Embryonic facial prominence (tissue), 1 donor: Measurements from ENCODE around the gene ACTN1.

Experiments used
- DNase-seq: peaks from one replicate; pipeline ENCODE4 v3.0.0-alpha.2; 2016; ENCODE audit errors: extremely low spot score

Gene ACTN1

DNA sequence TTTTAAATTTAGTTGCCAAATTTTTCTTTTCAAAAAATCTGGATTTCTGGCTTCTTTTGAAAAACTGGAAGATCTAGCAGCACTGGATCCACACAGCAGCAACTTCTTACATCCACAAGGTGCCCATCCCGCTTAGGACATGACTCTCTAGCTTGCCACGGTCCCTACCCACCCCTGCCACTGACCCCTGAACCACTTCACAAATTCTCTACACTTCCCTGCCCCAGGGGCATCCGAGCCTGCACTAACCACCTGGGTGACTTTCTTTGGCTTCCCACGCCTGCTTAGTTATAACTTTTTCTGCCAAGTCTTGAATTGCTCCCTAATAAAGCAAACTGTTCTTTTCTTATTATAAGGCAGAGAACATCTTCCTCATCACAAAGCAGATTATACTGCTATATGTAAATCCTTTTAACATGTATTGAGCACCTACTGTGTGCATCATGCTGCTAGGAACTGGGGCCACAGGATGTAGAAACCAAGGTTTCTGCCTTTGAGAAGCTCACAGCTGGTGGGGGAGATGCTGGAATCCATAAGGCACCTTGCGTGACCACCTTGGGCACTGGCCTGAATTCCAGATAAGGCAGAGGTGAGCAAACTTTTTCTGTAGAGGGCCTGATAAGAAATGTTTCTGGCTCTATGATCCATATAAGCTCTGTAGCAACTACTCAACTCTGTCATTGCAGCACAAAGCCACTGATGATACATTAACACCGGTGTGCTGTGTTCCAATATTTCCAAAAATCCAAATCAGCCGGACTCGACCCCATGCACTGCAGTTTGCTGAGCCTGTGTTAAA lies 59.8 kb downstream of the ACTN1 start:
- DNase-seq, result no peak

DNA sequence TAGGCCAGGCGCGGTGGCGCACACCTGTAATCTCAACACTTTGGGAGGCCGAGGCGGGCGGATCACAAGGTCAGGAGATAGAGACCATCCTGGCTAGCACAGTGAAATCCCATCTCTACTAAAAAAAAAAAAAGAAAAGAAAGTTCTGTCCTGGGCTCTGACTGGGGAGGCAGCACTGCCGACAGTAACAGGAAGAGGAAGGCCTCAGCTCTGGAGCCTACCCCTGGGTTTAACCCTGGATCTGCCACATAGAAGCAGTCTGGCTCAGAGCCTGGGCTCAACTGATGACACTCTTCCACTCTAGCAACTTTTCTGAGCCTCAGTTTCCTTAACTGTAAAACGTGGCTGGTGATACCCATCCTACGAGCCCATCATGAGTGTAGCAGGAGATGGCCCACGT lies 60.5 kb downstream of the ACTN1 start:
- no peak for DNase-seq

GRCh38 chr14:68916358-68916941 lies 62.7 kb downstream of the ACTN1 start:
- no peak for DNase-seq

GRCh38 chr14:68913516-68913915 lies 65.6 kb downstream of the ACTN1 start:
- no peak for DNase-seq

GRCh38 chr14:68911594-68912227 lies 67.4 kb downstream of the ACTN1 start:
- DNase-seq, result peak; percentile 53

- no peak for DNase-seq
These were observed 68.6 kb downstream of the ACTN1 start for GRCh38 chr14:68910540-68910939.

- no peak for DNase-seq
These were observed 70.3 kb downstream of the ACTN1 start for GRCh38 chr14:68908803-68909202.

GRCh38 chr14:68908201-68908600 lies 70.9 kb downstream of the ACTN1 start:
- DNase-seq, result no peak

- DNase-seq, result no peak
These were observed 72.7 kb downstream of the ACTN1 start for GRCh38 chr14:68906439-68906838.

DNA sequence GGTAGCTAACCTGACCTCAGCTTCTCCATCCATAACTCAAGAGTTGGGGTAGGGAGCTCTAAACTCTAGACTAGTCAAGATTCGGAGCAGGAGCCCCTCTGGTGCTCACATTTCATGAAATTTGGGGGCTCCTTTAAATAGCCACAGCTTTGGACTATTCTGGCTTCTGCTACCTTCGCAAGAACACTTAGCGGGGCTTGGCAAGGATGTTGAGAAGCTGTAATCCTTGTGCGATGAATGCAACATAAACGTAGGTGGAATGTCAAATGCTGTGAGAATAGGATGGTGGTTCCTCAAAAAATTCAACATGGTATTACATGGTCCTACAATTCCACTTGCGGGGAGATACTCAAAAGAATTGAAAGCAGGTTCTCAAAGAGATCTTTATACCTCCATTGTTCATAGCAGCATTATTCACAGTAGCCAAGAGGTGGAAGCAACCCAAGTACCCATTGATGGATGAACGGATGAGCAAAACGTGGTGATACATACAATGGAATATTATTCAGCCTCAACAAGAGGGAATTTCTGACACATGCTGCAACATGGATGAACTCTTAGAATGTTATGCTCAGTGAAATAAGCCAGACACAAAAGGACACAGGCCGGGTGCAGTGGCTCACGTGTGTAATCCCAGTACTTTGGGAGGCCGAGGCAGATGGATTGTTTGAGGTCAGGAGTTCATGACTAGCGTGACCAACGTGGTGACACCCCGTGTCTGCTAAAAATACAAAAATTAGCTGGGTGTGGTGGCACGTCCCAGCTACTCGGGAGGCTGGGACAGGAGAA lies 73.8 kb downstream of the ACTN1 start:
- no peak for DNase-seq

DNA sequence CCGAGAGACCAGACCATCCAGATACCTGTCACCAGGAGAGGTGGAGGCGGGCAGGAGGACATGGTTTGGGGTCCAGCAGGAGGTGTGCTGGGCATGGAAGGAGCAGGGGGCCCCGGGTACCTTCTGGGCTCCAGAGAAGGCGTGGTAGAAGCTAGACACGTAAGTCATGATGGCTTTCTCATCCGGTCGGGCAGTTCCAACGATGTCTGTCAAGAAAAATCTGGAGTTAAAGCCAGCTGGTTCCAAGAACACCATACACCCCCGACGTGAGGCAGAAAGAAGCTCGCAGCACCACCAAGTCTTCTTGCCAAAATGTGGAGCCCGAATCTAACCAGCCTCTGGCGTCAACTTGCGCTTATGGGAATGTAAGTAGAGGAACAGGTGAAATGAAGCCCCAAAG lies 76.7 kb downstream of the ACTN1 start:
- DNase-seq, result no peak

DNA sequence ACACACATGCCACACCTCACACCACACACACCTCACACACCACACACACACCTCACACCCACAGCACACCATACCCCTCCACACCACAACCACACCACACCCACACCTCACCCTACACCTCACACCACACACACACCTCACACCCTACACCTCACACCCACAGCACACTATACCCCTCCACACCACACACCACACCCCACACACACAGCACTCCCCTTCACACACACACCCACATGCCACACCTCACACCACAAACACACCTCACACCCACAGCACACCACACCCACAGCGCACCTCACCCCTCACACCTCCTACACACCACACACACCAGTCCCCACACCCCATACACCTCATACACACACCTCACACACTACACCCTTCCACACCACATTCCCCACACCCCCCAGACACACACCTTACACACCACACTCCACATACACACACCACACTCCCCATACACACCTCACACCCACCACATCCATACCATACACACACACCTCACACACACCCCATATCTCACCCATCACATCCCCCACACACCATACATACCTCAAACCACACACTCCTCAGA lies 80.0 kb downstream of the ACTN1 start:
- DNase-seq, result no peak

DNA sequence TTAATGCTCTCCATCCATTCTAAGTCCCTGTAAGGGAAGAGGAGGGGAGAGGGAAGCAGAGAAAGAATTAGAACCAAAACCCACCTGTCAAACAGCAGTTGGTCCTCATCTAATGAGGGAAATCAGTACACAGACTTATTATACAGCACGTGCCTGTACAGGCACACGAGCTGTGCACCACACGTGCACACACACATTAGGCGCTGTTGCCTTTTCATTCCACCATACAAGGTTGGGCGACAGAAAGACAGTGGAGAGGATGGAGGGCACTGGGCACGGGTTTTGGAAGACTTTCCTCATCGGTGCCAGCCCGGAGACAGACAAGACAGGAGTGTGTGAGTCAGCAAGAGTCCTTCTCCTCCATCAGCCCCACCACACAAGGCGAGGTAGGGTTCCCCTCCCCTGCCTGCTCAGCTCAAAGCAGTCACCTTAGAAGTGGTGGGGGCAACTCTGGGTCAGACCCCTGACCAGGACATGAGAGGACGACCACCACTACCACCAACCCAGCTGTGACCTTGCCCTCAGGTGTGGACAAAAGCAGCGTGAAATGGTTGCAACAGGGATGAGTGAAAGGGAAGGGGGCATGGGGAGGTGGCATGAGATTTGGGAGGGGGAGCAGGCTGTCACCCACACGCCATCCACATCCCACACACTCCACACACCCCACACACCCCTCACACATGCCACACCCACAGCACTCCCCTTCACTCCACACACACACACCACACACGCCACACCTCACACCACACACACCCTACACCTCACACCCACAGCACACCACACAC lies 80.7 kb downstream of the ACTN1 start:
- DNase-seq, result no peak

GRCh38 chr14:68897559-68898155 lies 81.4 kb downstream of the ACTN1 start:
- DNase-seq, result no peak

- DNase-seq, result no peak
These were observed 83.0 kb downstream of the ACTN1 start for GRCh38 chr14:68896132-68896531.

DNA sequence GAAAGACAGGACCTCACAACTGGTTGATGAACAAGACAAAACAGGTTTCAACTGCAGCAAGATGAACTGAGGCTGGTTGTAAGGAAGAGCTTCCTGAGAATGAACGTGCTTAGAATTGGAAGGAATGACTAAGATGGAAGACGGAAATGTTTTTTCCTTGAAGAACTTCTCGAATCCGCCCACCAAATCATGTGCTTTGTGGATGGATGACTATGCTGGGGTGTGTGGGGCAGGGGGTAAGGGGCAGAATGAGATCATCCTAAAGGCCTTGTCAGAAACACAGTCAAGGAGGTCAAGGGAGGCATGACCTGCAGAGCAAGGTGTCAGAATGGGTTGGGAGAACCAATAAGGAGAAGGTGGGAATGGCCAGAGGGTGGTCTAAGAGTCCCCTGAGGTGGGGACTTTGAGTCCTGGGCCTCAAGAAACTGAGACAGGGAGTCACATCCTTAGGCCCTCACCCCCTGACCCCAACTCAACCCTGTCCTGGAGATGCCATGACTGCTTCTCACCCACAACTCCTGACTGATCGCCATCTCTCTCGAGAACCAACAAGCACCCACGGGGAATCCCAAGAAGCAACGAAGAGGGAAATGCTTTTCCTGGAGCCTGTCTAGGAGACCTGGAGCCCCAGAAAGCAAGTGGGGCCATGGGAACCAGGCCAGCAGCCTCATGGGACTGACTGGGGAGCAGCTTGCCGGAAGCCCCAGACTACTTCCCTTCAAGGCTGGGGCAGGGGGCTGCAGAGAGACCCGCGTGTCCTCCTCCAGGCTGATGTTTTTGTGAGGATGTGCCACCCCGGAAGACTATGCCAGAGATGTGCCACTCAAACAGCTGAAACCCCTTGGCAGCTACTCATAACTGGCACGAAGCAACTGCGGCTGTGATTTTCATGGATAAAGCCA lies 84.0 kb downstream of the ACTN1 start:
- DNase-seq, result no peak

GRCh38 chr14:68894123-68894522 lies 85.0 kb downstream of the ACTN1 start:
- DNase-seq, result no peak

GRCh38 chr14:68893566-68893965 lies 85.5 kb downstream of the ACTN1 start:
- DNase-seq, result no peak

GRCh38 chr14:68892961-68893360 lies 86.1 kb downstream of the ACTN1 start:
- DNase-seq, result no peak
